ENCODE data around the gene AGK.

DNA sequence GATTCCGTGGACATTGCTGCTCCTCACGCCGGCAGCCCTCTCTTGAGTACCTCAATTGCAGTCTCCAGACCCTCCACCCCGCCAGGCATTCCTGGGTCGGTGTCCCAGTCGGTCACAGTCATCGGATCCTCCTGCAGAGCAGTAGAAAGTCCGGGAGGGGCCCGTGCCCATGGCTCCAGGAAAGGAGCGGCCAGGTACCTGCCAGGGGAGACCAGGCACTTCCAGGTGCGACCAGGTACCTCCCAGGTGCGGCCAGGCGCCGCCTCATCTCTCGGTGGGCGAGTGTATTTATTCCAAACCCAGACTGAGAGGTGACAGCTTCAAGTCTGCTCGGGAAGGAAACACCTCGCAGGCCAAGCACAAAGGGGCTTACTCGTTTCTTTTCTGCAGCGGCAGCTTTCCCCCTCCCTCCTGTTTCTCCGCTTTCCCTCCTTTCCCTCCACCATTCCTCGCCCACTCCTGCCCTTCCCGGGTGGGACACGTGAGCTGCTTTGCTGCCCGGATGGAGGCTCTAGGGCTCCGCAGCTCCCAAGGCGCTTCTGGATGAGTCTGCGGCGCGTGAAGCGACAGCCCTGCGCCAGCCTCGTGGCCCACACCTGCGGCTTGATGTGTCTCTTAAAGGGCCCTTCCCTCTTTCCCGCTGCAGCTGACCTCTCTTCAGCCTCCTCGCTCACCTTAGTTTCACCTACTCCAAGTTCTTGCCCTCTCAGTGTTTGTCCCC is 39.4 kb upstream of the AGK start:
- TF ChIP-seq, protein P1, sequence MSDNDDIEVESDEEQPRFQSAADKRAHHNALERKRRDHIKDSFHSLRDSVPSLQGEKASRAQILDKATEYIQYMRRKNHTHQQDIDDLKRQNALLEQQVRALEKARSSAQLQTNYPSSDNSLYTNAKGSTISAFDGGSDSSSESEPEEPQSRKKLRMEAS (IDR thresholded peaks at IDR 0.05) = no peak
- TF ChIP-seq FOXA1 (IDR thresholded peaks at IDR 0.05) = no peak
- TF ChIP-seq TAF1 (conservative IDR thresholded peaks at IDR 0.05) = no peak
- TF ChIP-seq, protein P2, sequence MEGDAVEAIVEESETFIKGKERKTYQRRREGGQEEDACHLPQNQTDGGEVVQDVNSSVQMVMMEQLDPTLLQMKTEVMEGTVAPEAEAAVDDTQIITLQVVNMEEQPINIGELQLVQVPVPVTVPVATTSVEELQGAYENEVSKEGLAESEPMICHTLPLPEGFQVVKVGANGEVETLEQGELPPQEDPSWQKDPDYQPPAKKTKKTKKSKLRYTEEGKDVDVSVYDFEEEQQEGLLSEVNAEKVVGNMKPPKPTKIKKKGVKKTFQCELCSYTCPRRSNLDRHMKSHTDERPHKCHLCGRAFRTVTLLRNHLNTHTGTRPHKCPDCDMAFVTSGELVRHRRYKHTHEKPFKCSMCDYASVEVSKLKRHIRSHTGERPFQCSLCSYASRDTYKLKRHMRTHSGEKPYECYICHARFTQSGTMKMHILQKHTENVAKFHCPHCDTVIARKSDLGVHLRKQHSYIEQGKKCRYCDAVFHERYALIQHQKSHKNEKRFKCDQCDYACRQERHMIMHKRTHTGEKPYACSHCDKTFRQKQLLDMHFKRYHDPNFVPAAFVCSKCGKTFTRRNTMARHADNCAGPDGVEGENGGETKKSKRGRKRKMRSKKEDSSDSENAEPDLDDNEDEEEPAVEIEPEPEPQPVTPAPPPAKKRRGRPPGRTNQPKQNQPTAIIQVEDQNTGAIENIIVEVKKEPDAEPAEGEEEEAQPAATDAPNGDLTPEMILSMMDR (IDR thresholded peaks at IDR 0.05; ENCODE audit: low read depth, low read length, missing input control) = no peak
- TF ChIP-seq, protein P3, sequence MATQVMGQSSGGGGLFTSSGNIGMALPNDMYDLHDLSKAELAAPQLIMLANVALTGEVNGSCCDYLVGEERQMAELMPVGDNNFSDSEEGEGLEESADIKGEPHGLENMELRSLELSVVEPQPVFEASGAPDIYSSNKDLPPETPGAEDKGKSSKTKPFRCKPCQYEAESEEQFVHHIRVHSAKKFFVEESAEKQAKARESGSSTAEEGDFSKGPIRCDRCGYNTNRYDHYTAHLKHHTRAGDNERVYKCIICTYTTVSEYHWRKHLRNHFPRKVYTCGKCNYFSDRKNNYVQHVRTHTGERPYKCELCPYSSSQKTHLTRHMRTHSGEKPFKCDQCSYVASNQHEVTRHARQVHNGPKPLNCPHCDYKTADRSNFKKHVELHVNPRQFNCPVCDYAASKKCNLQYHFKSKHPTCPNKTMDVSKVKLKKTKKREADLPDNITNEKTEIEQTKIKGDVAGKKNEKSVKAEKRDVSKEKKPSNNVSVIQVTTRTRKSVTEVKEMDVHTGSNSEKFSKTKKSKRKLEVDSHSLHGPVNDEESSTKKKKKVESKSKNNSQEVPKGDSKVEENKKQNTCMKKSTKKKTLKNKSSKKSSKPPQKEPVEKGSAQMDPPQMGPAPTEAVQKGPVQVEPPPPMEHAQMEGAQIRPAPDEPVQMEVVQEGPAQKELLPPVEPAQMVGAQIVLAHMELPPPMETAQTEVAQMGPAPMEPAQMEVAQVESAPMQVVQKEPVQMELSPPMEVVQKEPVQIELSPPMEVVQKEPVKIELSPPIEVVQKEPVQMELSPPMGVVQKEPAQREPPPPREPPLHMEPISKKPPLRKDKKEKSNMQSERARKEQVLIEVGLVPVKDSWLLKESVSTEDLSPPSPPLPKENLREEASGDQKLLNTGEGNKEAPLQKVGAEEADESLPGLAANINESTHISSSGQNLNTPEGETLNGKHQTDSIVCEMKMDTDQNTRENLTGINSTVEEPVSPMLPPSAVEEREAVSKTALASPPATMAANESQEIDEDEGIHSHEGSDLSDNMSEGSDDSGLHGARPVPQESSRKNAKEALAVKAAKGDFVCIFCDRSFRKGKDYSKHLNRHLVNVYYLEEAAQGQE (IDR thresholded peaks at IDR 0.05) = no peak
- TF ChIP-seq RAD21 (IDR thresholded peaks at IDR 0.05) = no peak
- TF ChIP-seq HNF4G (IDR thresholded peaks at IDR 0.05) = no peak
- TF ChIP-seq YY1 (IDR thresholded peaks at IDR 0.05) = no peak
- TF ChIP-seq, protein P4, sequence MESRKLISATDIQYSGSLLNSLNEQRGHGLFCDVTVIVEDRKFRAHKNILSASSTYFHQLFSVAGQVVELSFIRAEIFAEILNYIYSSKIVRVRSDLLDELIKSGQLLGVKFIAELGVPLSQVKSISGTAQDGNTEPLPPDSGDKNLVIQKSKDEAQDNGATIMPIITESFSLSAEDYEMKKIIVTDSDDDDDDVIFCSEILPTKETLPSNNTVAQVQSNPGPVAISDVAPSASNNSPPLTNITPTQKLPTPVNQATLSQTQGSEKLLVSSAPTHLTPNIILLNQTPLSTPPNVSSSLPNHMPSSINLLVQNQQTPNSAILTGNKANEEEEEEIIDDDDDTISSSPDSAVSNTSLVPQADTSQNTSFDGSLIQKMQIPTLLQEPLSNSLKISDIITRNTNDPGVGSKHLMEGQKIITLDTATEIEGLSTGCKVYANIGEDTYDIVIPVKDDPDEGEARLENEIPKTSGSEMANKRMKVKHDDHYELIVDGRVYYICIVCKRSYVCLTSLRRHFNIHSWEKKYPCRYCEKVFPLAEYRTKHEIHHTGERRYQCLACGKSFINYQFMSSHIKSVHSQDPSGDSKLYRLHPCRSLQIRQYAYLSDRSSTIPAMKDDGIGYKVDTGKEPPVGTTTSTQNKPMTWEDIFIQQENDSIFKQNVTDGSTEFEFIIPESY (IDR thresholded peaks at IDR 0.05) = no peak
- no peak for TF ChIP-seq RXRA (IDR thresholded peaks at IDR 0.05)
- TF ChIP-seq JUND (IDR thresholded peaks at IDR 0.05) = no peak
